Muscle of back (tissue), 11 donors: ENCODE data around the gene HEMGN. TPM values are rescaled to one million over a fixed set of nuclear protein-coding genes. Genes with fewer than 3 reads are reported as not detected.
"Not testable (repeated sequence)": the region's sequence is repeated elsewhere in the genome, so short reads cannot be mapped to it uniquely, and the experiment has no call there.

ENCODE experiments used
- DNase-seq, 3 donors: peaks; one replicate each; pipeline versions ENCODE4 v3.0.0 to v3.0.0-alpha.2; 2013
- polyA plus RNA-seq, 10 donors: library from polyadenylated mRNA; unstranded; fragments of 120-200 nt; gene quantifications; one replicate each; pipeline ENCODE4 v1.2.1, GENCODE V29; 2013; ENCODE audit not compliant: insufficient read length in 10 of 10

The HEMGN gene
- polyA plus RNA-seq, 10 donors: 3.8 to 18.6 (median 5.8) TPM

DNA sequence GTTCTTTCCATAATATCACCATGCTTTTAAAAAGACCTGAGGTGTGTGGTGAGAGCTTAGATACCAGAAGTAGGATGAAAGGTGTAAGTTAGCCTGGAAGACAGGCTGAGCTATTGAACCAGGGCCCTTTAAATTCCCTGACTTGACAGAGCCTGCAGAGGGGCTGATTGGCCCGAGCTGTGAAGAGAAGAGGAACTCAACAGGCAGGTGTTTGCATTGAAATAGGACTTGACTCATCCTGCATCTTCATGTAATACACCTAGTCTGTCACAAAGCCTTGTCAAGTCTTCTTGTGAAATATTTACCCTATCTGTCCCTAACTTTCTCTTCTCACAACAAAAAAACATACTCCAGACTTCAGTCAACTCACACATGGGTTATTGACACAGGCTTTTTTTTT is 28.5 kb upstream of the HEMGN start:
- DNase-seq: no peak

GRCh38 chr9:97964901-97965300 is 26.9 kb upstream of the HEMGN start:
- DNase-seq: no peak

DNA sequence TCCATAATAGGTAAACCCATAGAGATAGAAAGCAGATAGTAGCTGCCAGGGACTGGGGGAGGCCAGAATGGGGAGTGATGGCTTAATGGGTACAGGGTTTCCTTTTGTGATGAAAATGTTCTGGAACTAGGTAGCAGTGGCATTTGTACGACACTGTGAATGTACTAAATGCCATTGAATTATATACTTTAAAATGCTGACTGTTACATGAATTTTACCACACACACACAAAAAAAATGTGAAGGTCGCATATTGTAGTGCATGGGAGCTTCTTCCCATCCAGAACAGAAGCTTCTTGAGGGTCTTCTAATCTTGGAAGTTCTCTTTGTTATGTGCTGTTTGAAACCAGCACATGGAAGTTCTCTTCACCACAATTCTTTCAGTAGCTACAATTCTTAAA is 25.3 kb upstream of the HEMGN start:
- DNase-seq: no peak

DNA sequence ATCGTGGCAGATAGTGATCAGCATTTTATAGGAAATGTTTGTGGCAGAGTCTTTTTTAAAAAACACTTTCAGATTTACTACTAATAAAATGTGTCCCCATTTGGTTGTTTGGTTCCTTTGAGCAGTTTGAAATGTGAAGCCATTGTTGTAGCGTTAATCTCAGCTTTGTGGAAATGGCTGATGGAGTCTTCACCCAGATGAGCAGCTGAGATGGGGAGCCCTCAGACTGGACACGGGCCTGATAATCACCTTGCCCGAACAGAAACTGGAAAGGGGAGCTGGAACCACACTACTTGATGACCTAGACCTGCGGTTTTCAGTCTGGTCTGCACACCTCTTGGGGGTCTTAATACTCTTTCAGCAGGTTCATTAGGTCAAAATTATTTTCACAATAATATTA is 24.6 kb upstream of the HEMGN start:
- DNase-seq: no peak

- no peak for DNase-seq
Observed at GRCh38 chr9:97962136-97962535, 24.2 kb upstream of the HEMGN start.

- DNase-seq: no peak
Observed at GRCh38 chr9:97961361-97961760, 23.4 kb upstream of the HEMGN start.

- DNase-seq: not testable (repeated sequence)
Observed at GRCh38 chr9:97960678-97961328, 22.8 kb upstream of the HEMGN start.

DNA sequence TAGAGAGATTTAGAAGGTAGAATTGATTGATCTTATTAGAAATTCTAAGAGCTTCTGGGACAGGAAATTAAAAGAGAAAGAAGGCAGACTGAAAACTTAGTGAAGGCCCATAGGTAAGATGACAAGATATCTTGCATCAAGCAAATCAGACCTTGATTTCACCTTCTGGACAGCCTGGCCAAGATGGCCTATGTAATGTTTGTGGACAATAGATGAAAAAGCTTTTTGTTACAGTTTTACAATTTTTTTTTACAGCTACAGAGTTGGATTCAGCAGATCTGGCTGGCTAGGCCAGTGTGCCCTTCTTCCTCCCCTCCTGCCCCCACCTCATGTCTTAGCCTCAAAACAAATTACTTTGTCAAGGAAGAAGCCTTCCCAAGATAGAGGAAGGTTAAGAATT is 21.6 kb upstream of the HEMGN start:
- no peak for DNase-seq

GRCh38 chr9:97958812-97959511 is 21.0 kb upstream of the HEMGN start:
- no peak for DNase-seq

- no peak for DNase-seq
Observed at GRCh38 chr9:97956331-97956730, 18.4 kb upstream of the HEMGN start.

GRCh38 chr9:97954550-97954989 is 16.6 kb upstream of the HEMGN start:
- DNase-seq: peak in 1 of 3 donors; percentile 14

DNA sequence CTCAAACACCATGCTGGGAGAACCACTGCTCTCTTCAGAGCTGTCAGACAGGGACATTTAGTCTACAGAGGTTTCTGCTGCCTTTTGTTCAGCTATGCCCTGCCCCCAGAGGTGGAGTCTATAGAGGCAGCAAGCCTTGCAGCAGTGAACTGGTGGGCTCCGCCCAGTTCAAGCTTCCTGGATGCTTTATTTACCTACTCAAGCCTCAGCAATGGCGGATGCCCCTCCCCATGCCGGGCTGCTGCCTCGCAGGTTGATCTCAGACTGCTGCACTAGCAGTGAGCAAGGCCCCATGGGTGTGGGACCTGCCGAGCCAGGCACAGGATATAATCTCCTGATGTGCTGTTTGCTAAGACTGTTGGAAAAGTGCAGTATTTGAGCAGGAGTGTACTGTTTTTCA is 12.9 kb upstream of the HEMGN start:
- not testable (repeated sequence) for DNase-seq

- DNase-seq: not testable (repeated sequence)
Observed at GRCh38 chr9:97947094-97947493, 9.1 kb upstream of the HEMGN start.

DNA sequence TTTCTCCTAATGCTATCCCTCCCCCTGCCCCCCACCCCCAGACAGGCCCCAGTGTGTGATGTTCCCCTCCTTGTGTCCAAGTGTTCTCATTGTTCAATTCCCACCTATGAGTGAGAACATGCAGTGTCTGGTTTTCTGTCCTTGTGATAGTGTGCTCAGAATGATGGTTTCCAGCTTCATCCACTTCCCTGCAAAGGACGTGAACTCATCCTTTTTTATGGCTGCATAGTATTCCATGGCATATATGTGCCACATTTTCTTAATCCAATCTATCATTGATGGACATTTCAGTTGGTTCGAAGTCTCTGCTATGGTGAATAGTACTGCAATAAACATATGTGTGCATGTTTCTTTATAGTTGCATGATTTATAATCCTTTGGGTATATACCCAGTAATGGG is 7.5 kb upstream of the HEMGN start:
- DNase-seq: not testable (repeated sequence)

DNA sequence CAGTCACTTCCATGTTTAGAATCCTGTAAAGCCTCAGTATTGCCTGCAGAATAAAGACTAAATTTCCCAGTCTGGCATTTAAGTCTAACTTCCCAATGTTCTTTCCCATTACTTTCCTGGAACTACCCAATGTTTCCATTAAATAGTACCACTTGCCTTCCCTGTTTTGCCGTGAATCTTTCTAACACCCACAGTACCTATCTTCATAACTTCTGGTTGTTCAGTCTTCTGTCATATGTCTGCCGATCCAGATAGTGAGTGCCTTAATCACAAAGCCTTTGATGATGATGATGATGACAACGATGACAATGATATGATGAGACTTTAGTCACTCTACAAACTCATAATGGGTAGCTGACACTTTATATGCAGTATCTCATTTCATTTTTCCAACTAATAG is 6.6 kb upstream of the HEMGN start:
- DNase-seq: no peak

- no peak for DNase-seq
Observed at GRCh38 chr9:97943308-97943855, 5.4 kb upstream of the HEMGN start.

- no peak for DNase-seq
Observed at GRCh38 chr9:97941323-97941722, 3.4 kb upstream of the HEMGN start.

GRCh38 chr9:97940741-97941140 is 2.8 kb upstream of the HEMGN start:
- no peak for DNase-seq

DNA sequence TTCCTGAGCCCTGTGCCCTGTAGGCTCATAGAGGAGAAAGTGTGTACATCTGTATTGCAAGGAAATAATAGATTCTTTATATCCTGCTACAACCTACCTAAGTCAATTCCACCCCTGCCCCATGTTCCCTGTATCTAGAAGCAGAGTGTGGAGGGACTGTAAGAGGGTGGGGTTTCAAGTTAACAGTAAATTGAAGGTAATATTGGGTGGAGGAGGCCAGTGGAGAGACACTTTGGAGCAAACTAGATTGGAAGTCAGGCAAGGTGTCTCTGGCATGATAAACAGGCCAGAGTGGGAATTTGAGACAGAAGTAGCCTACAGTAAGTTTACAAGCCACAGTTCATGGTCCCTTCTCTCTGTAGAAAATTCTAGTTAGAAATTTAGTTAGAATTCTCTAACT is 2.3 kb upstream of the HEMGN start:
- no peak for DNase-seq

DNA sequence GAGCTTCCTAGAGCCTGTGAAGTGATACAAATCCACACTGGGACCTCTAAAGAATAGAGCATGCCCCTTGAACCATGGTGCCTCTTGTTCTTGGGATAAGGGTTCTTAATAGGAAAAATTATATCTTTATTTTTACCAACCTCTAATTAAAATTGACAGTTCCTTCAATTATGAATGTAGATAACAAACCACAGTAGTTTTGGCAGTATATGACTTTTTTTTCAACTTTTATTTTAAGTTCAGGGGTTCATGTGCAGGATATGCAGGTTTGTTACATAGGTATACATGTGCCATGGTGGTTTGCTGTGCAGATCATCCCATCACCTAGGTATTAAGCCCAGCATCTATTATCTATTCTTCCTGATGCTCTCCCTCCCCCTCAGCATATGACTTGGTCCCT is 974 bp downstream of the HEMGN start:
- no peak for DNase-seq

DNA sequence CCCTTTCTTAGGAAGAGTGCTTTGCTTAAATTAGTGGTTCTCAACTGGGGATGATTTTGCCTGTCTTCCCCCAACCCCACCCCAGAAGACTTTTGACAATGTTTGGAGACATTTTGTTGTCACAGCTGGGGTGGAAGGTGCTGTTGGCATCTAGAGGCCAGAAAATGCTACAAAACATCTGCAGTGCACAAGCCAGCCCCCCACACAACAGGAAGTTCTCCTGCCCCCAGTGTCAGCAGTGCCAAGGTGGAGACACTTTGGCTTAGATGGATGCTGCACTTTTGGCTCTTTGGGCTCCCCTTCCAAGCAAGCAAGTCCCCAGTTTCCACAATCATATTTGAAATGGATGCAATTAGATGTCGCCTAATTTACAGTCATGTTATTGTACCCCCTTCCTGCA is 2.7 kb downstream of the HEMGN start:
- no peak for DNase-seq

DNA sequence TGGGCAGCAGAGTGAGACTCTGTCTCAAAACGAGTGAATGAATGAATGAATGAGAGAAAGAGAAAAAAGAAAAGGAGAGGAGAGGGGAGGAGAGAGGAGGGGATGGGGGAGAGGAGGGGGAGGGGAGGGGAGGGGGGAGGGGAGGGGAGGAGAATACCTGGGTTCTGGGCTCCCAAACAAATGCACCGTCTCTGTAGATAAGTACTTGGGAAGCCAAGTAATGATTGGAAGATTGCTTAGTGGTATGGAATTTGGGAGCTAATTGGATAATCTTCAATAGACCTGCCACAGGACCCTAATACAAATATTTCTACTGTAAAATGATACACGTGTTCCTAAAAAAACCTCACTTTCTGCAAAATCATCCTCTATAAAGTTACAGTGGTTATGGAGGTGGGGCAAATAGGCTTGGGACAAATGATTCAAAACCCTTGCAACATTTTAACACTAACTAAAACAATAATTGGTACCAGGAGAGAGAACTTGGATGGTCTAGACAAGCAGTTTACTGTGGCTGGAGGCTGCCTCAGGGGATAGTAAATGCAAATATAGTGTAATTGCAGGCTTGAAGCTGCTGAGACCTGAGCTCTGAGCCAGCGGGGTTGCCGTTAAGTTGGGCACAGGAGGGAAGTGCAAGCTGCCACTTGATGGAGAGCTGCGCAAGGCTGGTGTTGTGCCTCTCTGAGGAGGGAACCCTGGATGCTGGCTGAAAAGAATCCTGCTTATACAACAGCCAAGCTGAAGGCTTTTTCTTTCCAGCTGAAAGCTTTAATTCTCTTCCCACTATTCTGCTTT is 3.5 kb downstream of the HEMGN start:
- no peak for DNase-seq
